GM19193 (cell line): ENCODE measurements around the gene SLC24A1.

Source experiments
- POLR2A ChIP-seq: IDR thresholded peaks from 4 replicates; pipeline ENCODE4 v1.6.1; 2011; ENCODE audit not compliant: insufficient read depth, insufficient read length; ENCODE audit errors: extremely low read depth

SLC24A1 gene

DNA sequence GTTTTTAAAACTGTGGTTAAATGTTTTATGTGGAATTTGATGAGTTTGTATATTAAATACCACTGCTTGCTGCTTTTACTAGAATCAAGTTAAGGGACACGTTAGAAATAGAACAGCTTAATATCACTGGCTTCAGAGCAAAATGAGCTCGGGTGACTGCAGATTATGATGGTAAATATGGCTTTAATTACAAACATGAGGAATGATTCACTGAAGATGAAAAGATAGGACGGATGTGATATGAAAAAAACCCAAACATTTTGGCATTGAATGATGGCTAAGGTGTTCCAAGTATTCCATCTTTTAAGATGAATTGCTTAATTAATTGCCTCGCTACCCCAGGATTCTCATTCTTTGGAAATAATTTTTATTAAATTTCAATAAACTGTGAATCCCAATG is 33.7 kb downstream of the SLC24A1 start:
- no peak for TF ChIP-seq POLR2A

DNA sequence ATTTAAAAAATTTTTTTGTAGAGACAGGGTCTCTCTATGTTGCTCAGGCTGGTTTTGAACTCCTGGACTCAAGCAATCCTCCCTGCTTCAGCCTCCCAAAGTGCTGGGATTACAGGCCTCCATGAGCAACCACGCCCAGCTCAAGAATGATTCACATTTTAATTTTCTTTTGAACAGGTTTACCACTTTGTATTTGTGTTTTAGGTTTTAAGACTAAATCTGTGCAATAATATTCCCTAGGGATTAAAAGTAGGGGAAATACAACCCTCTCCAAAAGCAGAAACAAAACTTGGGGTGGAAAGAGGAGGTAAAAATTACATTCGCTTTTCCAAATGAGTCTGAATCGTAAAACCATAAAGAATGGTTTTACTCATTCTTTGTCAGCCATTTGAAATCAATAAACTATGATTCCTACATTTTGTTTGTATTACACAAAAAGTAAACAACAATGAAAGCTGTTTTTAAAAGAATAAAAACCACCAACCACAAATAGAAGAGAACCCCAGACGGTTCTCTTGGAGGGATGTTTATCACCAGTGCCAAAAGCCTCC is 37.8 kb downstream of the SLC24A1 start:
- no peak for TF ChIP-seq POLR2A

DNA sequence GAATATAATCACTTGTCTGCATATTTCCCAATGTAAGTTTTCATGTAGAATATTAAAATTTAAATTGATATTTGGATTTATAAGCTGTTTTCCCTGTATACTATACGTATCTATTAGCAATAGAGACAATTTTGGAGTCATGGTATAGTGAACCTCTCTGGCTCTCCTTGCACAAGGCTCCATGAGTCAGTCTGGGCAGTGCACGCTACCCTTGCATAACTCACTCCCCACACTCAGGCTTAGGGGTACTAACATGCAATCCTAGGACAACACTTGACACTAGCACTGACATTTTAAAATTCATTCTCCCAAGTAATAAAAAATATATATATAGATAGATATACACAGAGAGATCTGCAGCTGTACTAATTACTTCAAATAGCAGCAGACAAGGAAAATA is 39.2 kb downstream of the SLC24A1 start:
- TF ChIP-seq POLR2A: no peak

DNA sequence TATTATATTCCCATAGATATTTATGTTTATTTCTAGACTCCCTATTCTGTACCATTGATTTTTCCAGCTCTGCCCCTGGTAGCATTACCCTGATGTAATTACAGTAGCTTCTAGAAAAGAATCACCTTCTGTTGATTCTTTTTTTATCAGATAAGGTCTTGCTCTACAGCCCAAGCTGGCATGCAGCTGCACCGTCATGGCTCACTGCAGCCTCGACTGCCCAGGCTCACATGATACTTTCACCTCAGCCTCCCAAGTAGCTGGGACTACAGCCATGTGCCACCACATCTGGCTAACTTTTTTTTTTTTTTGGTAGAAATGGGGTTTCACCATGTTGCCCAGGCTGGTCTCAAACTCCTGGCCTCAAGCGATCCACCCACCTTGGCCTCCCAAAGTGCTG is 41.8 kb downstream of the SLC24A1 start:
- TF ChIP-seq POLR2A: no peak

DNA sequence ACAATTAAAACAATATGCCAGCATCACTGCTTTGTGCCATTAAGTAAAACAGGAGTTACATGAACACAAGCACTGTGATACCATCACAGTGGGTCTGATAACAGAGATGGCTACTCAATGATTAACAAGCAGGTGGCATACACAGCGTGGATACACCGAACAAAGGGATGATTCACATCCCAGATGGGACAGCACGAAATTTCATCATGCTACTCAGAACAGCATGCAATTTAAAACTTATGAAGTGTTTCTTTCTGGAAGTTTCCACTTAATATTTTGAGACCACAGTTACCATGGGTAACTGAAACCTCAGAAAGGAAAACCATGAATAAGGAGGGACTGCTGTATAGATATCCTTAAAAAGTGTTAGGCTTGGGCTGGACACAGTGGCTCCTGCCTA is 44.5 kb downstream of the SLC24A1 start:
- TF ChIP-seq POLR2A: no peak

DNA sequence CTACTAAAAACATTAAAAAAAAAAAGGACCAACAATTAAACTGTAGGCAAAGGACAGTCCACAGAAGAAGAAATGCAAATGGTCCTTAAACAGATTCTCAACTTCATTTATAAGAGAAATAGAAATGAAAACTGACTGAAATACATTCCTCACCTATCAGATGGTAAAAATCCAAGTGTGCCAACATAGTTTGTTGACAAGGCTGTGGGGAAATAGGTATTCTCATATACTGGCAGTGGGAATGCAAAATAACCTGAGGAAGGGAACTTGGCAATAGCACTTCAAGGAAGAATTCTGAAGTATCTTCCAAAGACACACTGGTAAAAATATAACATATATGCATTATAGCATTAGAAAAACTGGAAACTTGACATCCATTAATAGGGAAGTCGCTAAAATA is 53.8 kb downstream of the SLC24A1 start:
- TF ChIP-seq POLR2A: no peak

DNA sequence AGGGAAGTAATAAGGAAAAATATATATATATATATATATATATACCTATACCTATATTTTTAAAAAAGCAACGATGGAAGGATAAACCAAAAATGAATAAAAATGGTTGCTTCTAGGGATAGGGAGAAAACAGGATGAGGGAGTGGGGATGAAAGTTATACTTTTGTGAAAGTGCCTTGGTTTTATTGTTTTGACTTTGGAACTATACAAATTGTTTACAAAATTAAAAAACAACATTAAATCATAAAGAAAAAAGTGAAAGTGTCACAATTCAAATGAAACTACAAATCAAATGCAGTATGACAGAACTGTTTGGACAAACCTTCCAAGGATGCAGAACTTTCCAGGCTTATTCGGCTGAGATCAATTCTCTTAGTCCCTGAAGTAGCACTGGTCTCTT is 54.4 kb downstream of the SLC24A1 start:
- no peak for TF ChIP-seq POLR2A

DNA sequence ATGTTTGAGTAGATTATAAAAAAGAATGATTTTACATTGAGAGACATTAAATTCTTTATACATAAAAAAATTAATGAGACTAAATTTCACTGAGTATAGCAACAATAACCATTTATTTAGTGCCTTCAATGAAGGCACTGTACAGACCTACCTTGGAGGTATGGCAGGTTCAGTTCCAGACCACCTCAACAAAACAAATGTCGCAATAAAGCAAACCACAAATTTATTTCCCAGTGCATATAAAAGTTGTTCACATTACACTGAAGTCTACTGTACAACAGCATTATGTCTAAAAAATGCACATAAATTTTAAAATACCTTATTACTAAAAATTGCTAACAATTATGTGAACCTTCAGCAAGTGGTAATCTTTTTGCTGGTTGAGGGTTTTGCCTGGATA is 58.8 kb downstream of the SLC24A1 start:
- TF ChIP-seq POLR2A: no peak

DNA sequence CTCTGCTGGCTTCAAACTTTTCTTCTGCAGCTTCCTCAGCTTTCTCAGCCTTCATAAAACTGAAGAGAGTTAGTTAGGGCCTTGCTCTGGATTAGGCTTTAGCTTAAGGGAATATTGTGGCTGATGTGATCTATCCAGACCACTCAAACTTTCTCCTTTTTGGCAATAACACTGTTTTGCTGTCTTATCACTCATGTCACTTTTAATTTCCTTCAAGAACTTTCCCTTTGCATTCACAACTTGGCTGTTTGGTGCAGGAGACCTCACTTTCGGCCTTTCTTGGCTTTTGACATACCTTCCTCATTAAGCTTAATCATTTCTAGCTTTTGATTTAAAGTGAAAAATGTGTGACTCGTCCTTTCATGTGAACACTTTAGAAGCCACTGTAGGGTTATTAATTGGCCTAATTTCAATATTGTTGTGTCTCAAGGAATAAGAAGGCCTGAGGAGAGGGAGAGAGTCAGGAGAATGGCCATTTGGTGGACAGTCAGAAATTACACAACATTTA is 60.7 kb downstream of the SLC24A1 start:
- no peak for TF ChIP-seq POLR2A

DNA sequence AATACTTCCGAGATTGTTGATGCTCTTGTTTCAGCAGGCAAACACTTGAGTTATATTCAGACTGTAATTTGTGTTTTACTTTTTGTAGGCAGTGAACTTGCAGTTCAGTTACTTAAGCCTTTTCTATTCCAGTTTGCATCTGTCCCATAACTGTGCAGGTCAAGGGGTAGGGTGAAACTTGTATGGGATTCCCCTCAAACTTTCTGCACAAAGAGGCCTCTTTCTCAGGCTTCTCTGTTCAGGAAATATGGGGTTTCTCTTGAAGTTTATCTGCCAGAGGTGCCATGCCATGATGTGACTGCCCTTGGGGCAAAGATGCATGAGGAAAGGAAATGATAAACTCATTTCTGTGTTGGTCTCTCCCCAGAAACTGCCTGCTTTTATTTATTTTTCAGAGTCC is 66.7 kb downstream of the SLC24A1 start:
- no peak for TF ChIP-seq POLR2A

DNA sequence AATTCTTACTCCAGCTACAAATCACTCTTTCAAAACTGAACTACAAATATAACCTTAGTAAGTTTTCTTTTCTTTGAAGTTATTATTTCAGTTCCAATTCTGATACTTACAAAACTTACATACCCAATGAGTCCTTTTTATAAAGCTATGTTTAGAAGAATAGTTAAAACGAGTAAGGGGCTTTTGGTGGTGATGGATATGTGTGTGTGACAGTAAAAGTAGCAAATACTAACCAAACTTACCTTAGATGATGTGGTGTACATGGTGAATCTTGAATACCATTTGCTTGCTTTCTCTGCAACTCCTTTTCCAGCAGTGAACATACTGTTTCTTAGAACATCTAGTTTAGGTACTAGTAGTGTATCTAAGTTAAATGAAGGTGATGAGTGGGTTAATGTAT is 68.4 kb downstream of the SLC24A1 start:
- no peak for TF ChIP-seq POLR2A

DNA sequence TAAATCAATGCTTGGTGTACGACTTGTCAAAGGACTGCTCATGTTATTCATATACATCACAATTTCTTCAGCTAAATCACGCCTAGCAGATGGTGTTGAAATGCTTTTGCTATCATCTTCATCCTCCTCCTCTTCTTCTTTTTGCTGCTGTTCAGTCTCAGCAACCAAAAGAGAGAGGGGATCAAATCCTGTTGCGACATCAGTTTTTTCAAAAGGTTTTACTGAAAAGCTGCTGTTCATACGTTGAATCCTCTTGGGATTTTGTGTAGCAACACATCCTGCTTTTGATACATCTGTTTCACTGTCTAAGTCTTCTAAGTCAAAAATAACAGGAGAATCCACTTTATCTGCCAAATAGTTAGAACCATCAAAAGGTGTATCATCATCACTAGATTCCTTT is 69.0 kb downstream of the SLC24A1 start:
- TF ChIP-seq POLR2A: no peak

DNA sequence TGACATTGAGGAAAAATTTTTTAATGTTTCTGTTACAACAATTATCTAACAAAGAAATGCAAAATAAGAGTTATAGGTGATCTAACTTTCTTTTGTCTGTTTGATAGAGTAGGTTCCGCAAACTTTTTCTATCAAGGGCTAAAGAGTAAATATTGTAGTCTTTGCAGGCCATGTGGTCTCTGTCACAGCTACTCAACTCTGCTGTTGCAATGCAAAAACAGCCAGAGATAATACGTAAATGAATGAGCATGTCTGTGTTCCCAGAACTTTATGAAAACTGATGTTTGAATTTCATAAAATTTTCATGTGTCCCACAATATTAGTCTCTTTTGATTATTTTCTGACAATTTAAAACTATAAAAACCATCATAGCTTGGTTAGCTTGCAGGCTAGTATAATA is 73.3 kb downstream of the SLC24A1 start:
- TF ChIP-seq POLR2A: no peak
